ENCODE measurements around the gene PHF14.

DNA sequence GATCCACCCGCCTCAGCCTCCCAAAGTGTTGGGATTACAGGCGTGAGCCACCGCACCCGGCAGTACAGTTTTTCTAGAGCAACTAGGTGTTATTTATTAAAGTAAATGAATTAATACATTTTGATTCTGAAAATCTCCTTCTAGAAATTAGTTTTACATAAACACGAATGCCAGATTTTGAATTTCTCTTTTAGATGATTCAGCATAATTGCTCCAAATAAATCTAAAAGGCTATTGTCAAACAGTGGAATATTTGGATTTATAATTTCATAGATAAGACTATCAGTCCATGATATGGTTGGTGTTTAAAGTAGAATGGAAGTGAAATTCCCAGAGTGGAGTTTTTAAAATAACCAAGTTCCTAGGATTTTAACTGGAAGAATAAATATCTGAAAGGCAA, 1.5 kb upstream of the PHF14 start:
- TF ChIP-seq, protein P1, sequence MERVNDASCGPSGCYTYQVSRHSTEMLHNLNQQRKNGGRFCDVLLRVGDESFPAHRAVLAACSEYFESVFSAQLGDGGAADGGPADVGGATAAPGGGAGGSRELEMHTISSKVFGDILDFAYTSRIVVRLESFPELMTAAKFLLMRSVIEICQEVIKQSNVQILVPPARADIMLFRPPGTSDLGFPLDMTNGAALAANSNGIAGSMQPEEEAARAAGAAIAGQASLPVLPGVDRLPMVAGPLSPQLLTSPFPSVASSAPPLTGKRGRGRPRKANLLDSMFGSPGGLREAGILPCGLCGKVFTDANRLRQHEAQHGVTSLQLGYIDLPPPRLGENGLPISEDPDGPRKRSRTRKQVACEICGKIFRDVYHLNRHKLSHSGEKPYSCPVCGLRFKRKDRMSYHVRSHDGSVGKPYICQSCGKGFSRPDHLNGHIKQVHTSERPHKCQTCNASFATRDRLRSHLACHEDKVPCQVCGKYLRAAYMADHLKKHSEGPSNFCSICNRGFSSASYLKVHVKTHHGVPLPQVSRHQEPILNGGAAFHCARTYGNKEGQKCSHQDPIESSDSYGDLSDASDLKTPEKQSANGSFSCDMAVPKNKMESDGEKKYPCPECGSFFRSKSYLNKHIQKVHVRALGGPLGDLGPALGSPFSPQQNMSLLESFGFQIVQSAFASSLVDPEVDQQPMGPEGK (CRISPR knock-in tag; IDR thresholded peaks at IDR 0.05; ENCODE audit: borderline replicate concordance) = no peak
- no peak for TF ChIP-seq CREB5 (CRISPR knock-in tag; IDR thresholded peaks at IDR 0.05; ENCODE audit: low read depth)
- TF ChIP-seq RARB (CRISPR knock-in tag; IDR thresholded peaks at IDR 0.05) = no peak
- no peak for TF ChIP-seq ARNTL (CRISPR knock-in tag; IDR thresholded peaks at IDR 0.05; ENCODE audit: borderline replicate concordance, low read depth)
- no peak for TF ChIP-seq TOX (CRISPR knock-in tag; IDR thresholded peaks at IDR 0.05; ENCODE audit: borderline replicate concordance)
- no peak for TF ChIP-seq ZNF8 (CRISPR knock-in tag; IDR thresholded peaks at IDR 0.05)
- no peak for TF ChIP-seq ZC3H10 (CRISPR knock-in tag; IDR thresholded peaks at IDR 0.05)
- TF ChIP-seq ZFP30 (CRISPR knock-in tag; IDR thresholded peaks at IDR 0.05) = no peak
- TF ChIP-seq BACH2 (CRISPR knock-in tag; IDR thresholded peaks at IDR 0.05; ENCODE audit: borderline replicate concordance) = no peak
- no peak for TF ChIP-seq TCF4 (CRISPR knock-in tag; IDR thresholded peaks at IDR 0.05; ENCODE audit: borderline replicate concordance)
